GM19043 (cell line): ENCODE results near the gene CCDC171.
"Not testable (repeated sequence)": the region's sequence is repeated elsewhere in the genome, so short reads cannot be mapped to it uniquely, and the experiment has no call there.

Experiments used
- ATAC-seq: cut with Tn5 transposase; IDR thresholded peaks from one replicate; pipeline ENCODE4 v1.9.1; 2021; ENCODE audit warnings: low read depth; ENCODE audit not compliant: unreplicated experiment

The CCDC171 gene

GRCh38 chr9:15549611-15550010 is 3.2 kb upstream of the CCDC171 start:
- no peak for ATAC-seq

DNA sequence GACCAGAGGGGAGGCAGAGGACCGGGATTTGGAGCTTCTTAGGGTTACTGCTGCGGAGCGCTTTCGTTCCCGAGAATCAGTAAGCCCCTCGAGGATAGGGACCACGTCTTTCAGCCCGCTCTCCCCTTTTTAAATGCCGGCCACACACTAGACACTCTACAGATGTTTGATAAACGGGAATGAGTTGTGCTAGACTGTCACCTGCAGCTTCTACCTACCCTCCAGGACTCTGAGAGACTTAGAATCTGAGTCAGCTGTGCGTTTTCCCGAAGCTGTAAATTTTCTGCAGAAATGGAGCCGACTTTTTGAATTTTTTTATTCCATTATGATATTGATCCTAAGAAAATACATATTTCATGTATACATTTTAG is 670 bp downstream of the CCDC171 start:
- peak; percentile 22 for ATAC-seq

- no peak for ATAC-seq
Measured at GRCh38 chr9:15570769-15571168, 17.9 kb downstream of the CCDC171 start.

- no peak for ATAC-seq
Measured at GRCh38 chr9:15572200-15572770, 19.4 kb downstream of the CCDC171 start.

- ATAC-seq = no peak
Measured at GRCh38 chr9:15576350-15577050, 23.7 kb downstream of the CCDC171 start.

GRCh38 chr9:15578714-15579113 is 25.9 kb downstream of the CCDC171 start:
- no peak for ATAC-seq

DNA sequence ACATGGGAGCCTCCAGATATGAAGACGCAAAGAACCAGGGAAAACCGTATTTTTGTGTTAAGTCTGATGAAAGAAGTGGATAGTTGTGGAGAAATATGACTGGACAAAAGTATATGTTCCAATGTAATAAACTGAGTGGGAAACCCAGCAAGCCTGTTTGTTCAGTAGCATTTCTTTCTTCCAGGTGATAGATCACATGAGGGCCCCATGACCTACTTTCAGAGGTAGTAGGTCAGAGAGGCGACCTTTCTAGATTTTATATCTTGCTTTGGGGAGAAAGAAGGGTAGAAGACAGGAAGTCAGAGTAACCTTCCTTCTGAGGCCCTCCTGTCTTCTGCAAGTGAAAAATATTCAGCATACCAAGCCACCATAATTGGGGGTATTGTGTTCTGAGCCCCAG is 31.5 kb downstream of the CCDC171 start:
- ATAC-seq = no peak

DNA sequence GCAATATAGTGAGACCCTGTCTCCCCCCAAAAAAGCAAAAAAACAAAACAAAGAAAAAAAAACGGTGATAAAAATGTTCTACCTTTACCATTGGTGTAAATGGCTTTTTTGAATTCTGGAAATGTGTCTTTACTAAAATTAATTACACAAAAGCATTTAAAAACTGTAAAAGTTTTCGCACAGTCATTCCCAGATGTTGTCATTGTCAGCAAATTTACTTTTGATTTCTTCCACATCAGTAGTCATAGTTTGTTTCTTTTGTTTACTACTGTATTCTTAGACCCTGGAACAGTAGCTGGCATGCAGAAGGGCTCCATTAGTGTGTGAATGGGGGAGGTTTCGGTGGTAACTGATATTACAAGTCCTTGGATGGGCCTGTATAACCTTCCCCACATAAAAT is 39.5 kb downstream of the CCDC171 start:
- ATAC-seq = no peak

DNA sequence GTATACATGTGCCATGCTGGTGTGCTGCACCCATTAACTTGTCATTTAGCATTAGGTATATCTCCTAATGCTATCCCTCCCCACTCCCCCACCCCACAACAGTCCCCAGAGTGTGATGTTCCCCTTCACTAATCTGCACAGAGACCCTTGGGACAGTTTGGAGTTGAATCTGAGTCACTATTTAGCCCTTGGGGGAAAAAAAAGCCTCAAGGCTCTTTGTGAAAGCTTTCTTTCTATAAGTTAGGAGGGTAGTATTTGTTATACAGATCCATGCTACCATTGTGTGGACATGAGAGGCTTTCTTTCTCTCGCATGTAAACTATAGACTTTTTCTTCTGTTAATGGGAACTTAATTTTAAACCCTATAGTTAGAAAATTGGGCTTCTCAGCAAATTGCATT is 40.1 kb downstream of the CCDC171 start:
- ATAC-seq = not testable (repeated sequence)

- not testable (repeated sequence) for ATAC-seq
Measured at GRCh38 chr9:15600666-15601330, 48.0 kb downstream of the CCDC171 start.

DNA sequence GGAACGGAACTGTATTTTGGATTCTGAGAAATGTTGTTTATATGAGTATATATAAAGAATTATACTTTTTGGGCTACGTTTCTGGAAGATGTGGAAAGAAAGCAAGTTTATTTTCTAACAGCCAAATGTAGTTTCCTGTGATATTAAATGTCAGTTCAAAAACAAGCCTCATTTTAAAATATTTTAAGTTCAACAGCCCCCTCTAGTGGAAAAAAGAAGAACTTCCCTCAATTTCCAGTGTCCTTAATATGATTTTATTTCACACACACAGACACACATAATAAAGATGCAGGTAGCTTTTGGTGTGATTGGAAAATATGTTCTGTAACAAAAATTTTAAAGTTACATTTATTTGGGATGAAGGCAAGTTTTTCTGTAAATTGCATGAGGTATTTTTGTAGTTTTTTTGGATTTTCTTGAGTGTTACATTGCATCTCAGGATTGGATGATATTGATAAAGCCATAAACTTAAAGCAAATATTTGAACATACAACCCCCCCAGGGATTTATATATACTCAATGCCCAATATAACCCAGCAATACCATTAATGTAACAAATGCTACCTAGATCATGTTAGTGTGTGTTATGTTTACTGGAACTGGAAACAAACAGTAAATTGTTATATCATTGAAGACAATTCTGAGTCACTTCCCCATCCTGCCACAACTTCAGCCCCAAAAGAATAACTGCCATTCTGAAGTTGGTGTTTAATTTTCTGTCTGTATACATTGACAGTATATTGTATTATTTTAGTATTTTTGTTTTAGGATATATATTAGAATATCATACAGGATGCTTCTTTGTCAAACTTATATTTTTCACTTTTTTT is 54.0 kb downstream of the CCDC171 start:
- no peak for ATAC-seq

- ATAC-seq = peak; percentile 68
Measured at GRCh38 chr9:15612962-15613361, 60.1 kb downstream of the CCDC171 start.

DNA sequence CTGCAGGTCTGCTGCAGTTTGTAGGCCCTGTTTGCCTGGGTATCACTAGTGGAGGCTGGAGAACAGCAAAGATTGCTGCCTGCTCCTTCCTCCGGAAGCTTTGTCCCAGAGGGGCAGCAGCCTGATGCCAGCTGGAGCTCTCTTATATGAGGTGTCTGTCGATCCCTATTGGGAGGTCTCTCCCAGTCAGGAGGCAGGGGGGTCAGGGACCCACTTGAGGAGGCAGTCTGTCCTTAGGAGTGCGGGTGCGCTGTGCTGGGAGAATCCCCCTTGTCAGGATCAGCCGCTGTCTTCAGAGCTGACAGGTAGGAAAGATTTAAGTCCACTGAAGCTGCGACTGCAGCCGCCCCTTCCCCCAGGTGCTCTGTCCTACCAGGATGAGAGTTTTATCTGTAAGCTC is 64.9 kb downstream of the CCDC171 start:
- ATAC-seq = no peak

- no peak for ATAC-seq
Measured at GRCh38 chr9:15618540-15619331, 65.9 kb downstream of the CCDC171 start.

GRCh38 chr9:15622318-15622971 is 69.6 kb downstream of the CCDC171 start:
- ATAC-seq = no peak

DNA sequence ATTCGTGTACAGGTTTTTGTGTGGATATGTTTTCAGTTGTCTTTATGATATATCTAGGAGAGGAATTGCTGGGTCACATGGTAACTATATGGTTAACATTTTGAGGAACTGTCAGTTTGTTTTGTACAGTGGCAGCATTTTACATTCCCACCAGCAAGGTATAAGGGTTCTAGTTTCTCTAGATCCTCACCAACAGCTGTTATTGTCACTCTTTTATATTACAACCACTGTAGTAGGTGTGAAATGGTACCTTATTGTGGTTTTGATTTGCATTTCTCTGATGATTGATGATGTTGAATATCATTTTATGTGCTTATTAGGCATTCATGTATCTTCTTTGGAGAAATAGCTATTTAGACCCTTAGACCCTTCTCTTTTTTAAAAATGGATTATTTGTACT is 82.9 kb downstream of the CCDC171 start:
- ATAC-seq = no peak

DNA sequence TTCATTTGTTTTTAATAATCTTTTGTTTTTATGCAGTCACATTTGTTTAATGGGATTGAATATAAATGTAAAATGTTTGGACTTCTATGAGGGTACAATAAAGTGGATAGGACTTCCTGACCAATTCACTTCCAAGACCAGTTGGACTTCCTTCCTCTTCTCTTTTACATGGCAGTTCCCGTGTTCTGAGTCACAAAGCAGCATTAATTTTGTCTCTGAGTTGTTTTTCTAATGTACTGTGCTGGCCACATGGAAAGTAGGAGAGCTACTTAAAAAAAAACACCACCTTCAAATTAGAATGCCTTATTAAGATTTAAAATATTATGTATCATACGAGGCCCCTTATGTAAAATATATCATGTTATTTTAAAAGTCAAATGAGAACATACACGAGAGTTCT is 87.3 kb downstream of the CCDC171 start:
- no peak for ATAC-seq

GRCh38 chr9:15641291-15641690 is 88.4 kb downstream of the CCDC171 start:
- ATAC-seq = no peak

DNA sequence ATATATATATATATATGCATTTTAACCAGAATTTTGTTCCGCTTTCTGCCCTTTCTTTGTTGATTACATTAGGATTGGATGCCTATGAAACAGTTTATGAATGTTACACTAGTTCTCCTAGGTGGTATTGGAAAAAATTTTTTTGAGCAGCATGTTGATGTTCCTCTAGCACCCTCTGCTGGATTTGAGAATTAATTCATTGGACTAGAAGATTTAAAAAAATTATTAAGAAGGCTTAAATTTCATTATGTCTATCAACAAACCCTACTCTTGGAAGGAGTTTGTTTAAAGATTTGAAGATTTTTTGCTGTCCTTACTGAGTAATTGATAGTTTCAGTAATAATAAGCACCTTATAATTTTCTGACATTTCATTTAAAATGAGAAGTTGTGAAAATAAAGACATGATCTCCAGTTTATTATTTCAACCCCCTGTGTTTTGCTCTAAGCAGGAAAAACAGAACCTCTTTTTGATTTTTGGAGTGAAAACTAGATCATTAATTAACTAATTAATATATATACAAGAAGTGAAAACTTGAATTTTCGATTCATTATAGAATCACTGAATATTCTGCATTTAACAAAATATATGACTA is 89.6 kb downstream of the CCDC171 start:
- ATAC-seq = no peak

DNA sequence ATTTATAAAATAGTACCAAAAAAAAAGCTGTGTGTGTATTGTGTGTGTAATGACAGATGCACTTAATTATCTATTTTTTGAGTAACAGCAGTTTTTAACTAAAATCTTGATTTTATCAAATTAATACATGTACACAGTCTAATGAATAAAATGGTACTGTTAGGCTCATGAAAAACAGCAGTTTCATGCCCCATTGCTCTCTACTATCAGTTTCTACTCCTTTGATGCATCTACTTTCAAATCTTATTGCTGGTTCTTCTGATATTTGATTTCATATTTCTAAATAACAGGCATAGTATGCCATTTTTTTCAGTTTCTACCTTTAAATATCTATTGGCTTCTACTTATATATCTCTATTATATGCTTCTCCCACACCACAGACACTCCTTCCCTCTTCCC is 117.4 kb downstream of the CCDC171 start:
- peak; percentile 58 for ATAC-seq
